ENCODE measurements around the gene RHCG.

The RHCG gene

GRCh38 chr15:89435362-89435761 lies 61.0 kb downstream of the RHCG start:
- no peak for TF ChIP-seq MAX (IDR thresholded peaks at IDR 0.05; ENCODE audit: low read depth, low read length)
- no peak for TF ChIP-seq MYC (IDR thresholded peaks at IDR 0.05; ENCODE audit: low read depth, low read length)
- TF ChIP-seq CTCF (IDR thresholded peaks at IDR 0.05; ENCODE audit: low read depth, low read length) = no peak
- TF ChIP-seq POLR2A (IDR thresholded peaks at IDR 0.05; ENCODE audit: extremely low read depth, insufficient read length) = no peak
- no peak for DNase-seq (ENCODE audit: low read depth)
- H3K4me3 ChIP-seq (ENCODE audit: low read depth, low read length) = no peak overlapping the region

GRCh38 chr15:89433686-89434085 lies 62.7 kb downstream of the RHCG start:
- TF ChIP-seq MYC (IDR thresholded peaks at IDR 0.05; ENCODE audit: low read depth, low read length) (no peak), MAX (IDR thresholded peaks at IDR 0.05; ENCODE audit: low read depth, low read length) (no peak), POLR2A (IDR thresholded peaks at IDR 0.05; ENCODE audit: extremely low read depth, insufficient read length) (no peak), CTCF (IDR thresholded peaks at IDR 0.05; ENCODE audit: low read depth, low read length) (no peak)
- DNase-seq (ENCODE audit: low read depth) = no peak

GRCh38 chr15:89430530-89431341 lies 65.6 kb downstream of the RHCG start:
- DNase-seq (ENCODE audit: low read depth) = peak; percentile 74
- H3K4me3 ChIP-seq (ENCODE audit: low read depth, low read length) = no peak overlapping the region
- TF ChIP-seq MAX (IDR thresholded peaks at IDR 0.05; ENCODE audit: low read depth, low read length) (peak; percentile 72), CTCF (IDR thresholded peaks at IDR 0.05; ENCODE audit: low read depth, low read length) (peak; percentile 88), MYC (IDR thresholded peaks at IDR 0.05; ENCODE audit: low read depth, low read length) (peak; percentile 45; the same call in 1 of the 2 replicates), POLR2A (IDR thresholded peaks at IDR 0.05; ENCODE audit: extremely low read depth, insufficient read length) (no peak)

More at GRCh38 chr15:89433686-89434085, 62.7 kb downstream of the RHCG start:
- H3K4me3 ChIP-seq (ENCODE audit: low read depth, low read length) = no peak overlapping the region

GRCh38 chr15:89429986-89430385 lies 66.4 kb downstream of the RHCG start:
- DNase-seq (ENCODE audit: low read depth) = no peak
- TF ChIP-seq CTCF (IDR thresholded peaks at IDR 0.05; ENCODE audit: low read depth, low read length) (no peak), MYC (IDR thresholded peaks at IDR 0.05; ENCODE audit: low read depth, low read length) (no peak), POLR2A (IDR thresholded peaks at IDR 0.05; ENCODE audit: extremely low read depth, insufficient read length) (no peak), MAX (IDR thresholded peaks at IDR 0.05; ENCODE audit: low read depth, low read length) (no peak)
- H3K4me3 ChIP-seq (ENCODE audit: low read depth, low read length) = no peak overlapping the region

GRCh38 chr15:89429023-89429422 lies 67.4 kb downstream of the RHCG start:
- peak; percentile 62 for DNase-seq (ENCODE audit: low read depth)
- TF ChIP-seq MYC (IDR thresholded peaks at IDR 0.05; ENCODE audit: low read depth, low read length) (no peak), CTCF (IDR thresholded peaks at IDR 0.05; ENCODE audit: low read depth, low read length) (no peak), POLR2A (IDR thresholded peaks at IDR 0.05; ENCODE audit: extremely low read depth, insufficient read length) (no peak), MAX (IDR thresholded peaks at IDR 0.05; ENCODE audit: low read depth, low read length) (no peak)
- no peak overlapping the region for H3K4me3 ChIP-seq (ENCODE audit: low read depth, low read length)

Measured in NB4 (cell line).